Right cardiac atrium (tissue), 5 donors: ENCODE data around the gene PLEKHH1. TPM values are rescaled to one million over a fixed set of nuclear protein-coding genes. Genes with fewer than 3 reads are reported as not detected.
A peak's percentile ranks its signal among the peaks of the same experiment; 100 is the strongest.

Source experiments
- ATAC-seq, 2 donors: fragments of 200-7000 bp; cut with Tn5 transposase; one replicate each; pipeline versions ENCODE4 v1.8.0 to v1.9.1; 2020; ENCODE audit warnings: moderate library complexity in 2 of 2, mild to moderate bottlenecking in 1 of 2
- DNase-seq, 3 donors: peaks; one replicate each; pipeline ENCODE4 v3.0.0-alpha.2; 2020
- H3K27ac ChIP-seq: one replicate; pipeline ENCODE4 v1.5.1; 2013; ENCODE audit warnings: mild to moderate bottlenecking, low read length, control low read depth, moderate library complexity
- H3K27me3 ChIP-seq: one replicate; pipeline ENCODE4 v1.6.1; 2013; ENCODE audit not compliant: control insufficient read depth, insufficient read depth
- H3K4me1 ChIP-seq: one replicate; pipeline ENCODE4 v1.6.1; 2013; ENCODE audit warnings: low read length; ENCODE audit not compliant: control insufficient read depth, insufficient read depth
- H3K4me3 ChIP-seq: one replicate; pipeline ENCODE4 v1.5.1; 2013; ENCODE audit warnings: low read length, control low read depth
- H3K9me3 ChIP-seq: one replicate; pipeline ENCODE4 v1.6.1; 2013; ENCODE audit warnings: low read length; ENCODE audit not compliant: control insufficient read depth
- WGBS: extraction: QIAGEN DNeasy Blood & Tissue Kit; methylation state at CpG from one replicate; pipeline ENCODE4 v1.1.7; 2013; 5-methylcytosine and 5-hydroxymethylcytosine counted together
- intact Hi-C, 4 donors: fragments of 100-400 bp; cut with DNase I; formaldehyde crosslinking; loops; one replicate each; pipeline versions ENCODE4 v1.11.0 to v1.14.0; 2022 to 2023
- polyA plus RNA-seq: library from polyadenylated mRNA; stranded (reverse); fragments of 200-250 nt; gene quantifications from one replicate; pipeline ENCODE4 v1.2.3, GENCODE V29; 2013
- total RNA-seq, 4 donors: library from RNA; stranded (reverse); fragmentation: NEBNext Ultra II Directional; extraction: Animal tissue kit (Norgen Biotek cat#: 25700); gene quantifications; one replicate each; pipeline ENCODE4 v1.2.1, GENCODE V29; 2021
- donor health status: healthy with polysubstance abuse.
- donor health status: DM: no; HTN: yes; CAD: no.
- donor health status: DM: no; HTN: no; CAD: no.
- donor health status: DM: no; HTN: yes; CAD: no; lungs with severe emphysema.
- donor health status: DM: yes; HTN: yes; CAD: no.

The PLEKHH1 gene
- total and polyA plus RNA-seq, 5 donors: 2.5 to 6.5 (median 4.0) TPM

GRCh38 chr14:67492538-67492937 is 40.6 kb upstream of the PLEKHH1 start:
- Histone ChIP-seq H3K4me3 (no peak overlapping the region), H3K4me1 (no peaks in the 10 kb centered on the region), H3K27ac (no peak overlapping the region), H3K9me3 (no peaks in the 10 kb centered on the region), H3K27me3 (no peaks in the 10 kb centered on the region)
- DNase-seq (no peak), ATAC-seq (no peak)
- intact Hi-C loops: no loop called here
- 85% methylated on average over 3 of the region's 3 CpGs for WGBS

GRCh38 chr14:67493092-67493717 is 39.9 kb upstream of the PLEKHH1 start:
- 94% methylated on average over 8 of the region's 8 CpGs for WGBS
- no peak for ATAC-seq
- no peak overlapping the region for H3K4me3 ChIP-seq
- no peaks in the 10 kb centered on the region for H3K4me1 ChIP-seq
- intact Hi-C loops: no loop called here
- H3K27ac ChIP-seq: no peak overlapping the region
- H3K9me3 ChIP-seq: no peaks in the 10 kb centered on the region
- DNase-seq: no peak
- no peaks in the 10 kb centered on the region for H3K27me3 ChIP-seq

GRCh38 chr14:67495827-67496226 is 37.3 kb upstream of the PLEKHH1 start:
- H3K4me1 ChIP-seq: no peaks in the 10 kb centered on the region
- no peak for DNase-seq
- H3K9me3 ChIP-seq: no peaks in the 10 kb centered on the region
- H3K27me3 ChIP-seq: no peaks in the 10 kb centered on the region
- no peak for ATAC-seq
- no peak overlapping the region for H3K27ac ChIP-seq
- 90% methylated on average over 1 of the region's 1 CpG for WGBS
- H3K4me3 ChIP-seq: no peak overlapping the region
- intact Hi-C loops: no loop called here

GRCh38 chr14:67497216-67497615 is 35.9 kb upstream of the PLEKHH1 start:
- no peak overlapping the region for H3K4me3 ChIP-seq
- WGBS: 84% methylated on average over 13 of the region's 13 CpGs
- H3K27ac ChIP-seq: no peak overlapping the region
- H3K9me3 ChIP-seq: no peaks in the 10 kb centered on the region
- H3K27me3 ChIP-seq: no peaks in the 10 kb centered on the region
- no peak for ATAC-seq
- intact Hi-C loops: no loop called here
- no peak for DNase-seq
- no peaks in the 10 kb centered on the region for H3K4me1 ChIP-seq

GRCh38 chr14:67497716-67498115 is 35.4 kb upstream of the PLEKHH1 start:
- intact Hi-C loops: no loop called here
- WGBS: 93% methylated on average over 4 of the region's 4 CpGs
- ATAC-seq: no peak
- H3K27me3 ChIP-seq: no peaks in the 10 kb centered on the region
- H3K9me3 ChIP-seq: no peaks in the 10 kb centered on the region
- H3K4me3 ChIP-seq: no peak overlapping the region
- no peaks in the 10 kb centered on the region for H3K4me1 ChIP-seq
- no peak for DNase-seq
- H3K27ac ChIP-seq: no peak overlapping the region

- no peaks in the 10 kb centered on the region for H3K9me3 ChIP-seq
- DNase-seq (no peak), ATAC-seq (no peak)
- intact Hi-C loops: no loop called here
- no peak overlapping the region for H3K27ac ChIP-seq
- no peak overlapping the region for H3K4me3 ChIP-seq
- WGBS: 87% methylated on average over 3 of the region's 3 CpGs
- no peaks in the 10 kb centered on the region for H3K4me1 ChIP-seq
- no peaks in the 10 kb centered on the region for H3K27me3 ChIP-seq
Measured at GRCh38 chr14:67500981-67501380, 32.1 kb upstream of the PLEKHH1 start.

GRCh38 chr14:67501670-67502069 is 31.4 kb upstream of the PLEKHH1 start:
- no peak for DNase-seq
- Histone ChIP-seq H3K9me3 (no peaks in the 10 kb centered on the region), H3K27ac (no peak overlapping the region), H3K4me3 (no peak overlapping the region), H3K27me3 (no peaks in the 10 kb centered on the region), H3K4me1 (no peaks in the 10 kb centered on the region)
- ATAC-seq: no peak
- intact Hi-C loops: no loop called here
- 70% methylated on average over 4 of the region's 4 CpGs for WGBS

- intact Hi-C loops: no loop called here
- ATAC-seq (no peak), DNase-seq (no peak)
- Histone ChIP-seq H3K27me3 (no peaks in the 10 kb centered on the region), H3K4me1 (no peaks in the 10 kb centered on the region), H3K27ac (no peak overlapping the region), H3K9me3 (no peaks in the 10 kb centered on the region), H3K4me3 (no peak overlapping the region)
- WGBS: 46% methylated on average over 6 of the region's 6 CpGs
Measured at GRCh38 chr14:67502867-67503266, 30.2 kb upstream of the PLEKHH1 start.

GRCh38 chr14:67503331-67503730 is 29.8 kb upstream of the PLEKHH1 start:
- no peak overlapping the region for H3K4me3 ChIP-seq
- intact Hi-C loops: no loop called here
- H3K9me3 ChIP-seq: no peaks in the 10 kb centered on the region
- DNase-seq (no peak), ATAC-seq (no peak)
- H3K27me3 ChIP-seq: no peaks in the 10 kb centered on the region
- 73% methylated on average over 7 of the region's 7 CpGs for WGBS
- H3K4me1 ChIP-seq: no peaks in the 10 kb centered on the region
- no peak overlapping the region for H3K27ac ChIP-seq

- WGBS: 63% methylated on average over 1 of the region's 1 CpG
Measured at GRCh38 chr14:67505254-67505653, 27.8 kb upstream of the PLEKHH1 start.

GRCh38 chr14:67508956-67509355 is 24.1 kb upstream of the PLEKHH1 start:
- intact Hi-C loops: no loop called here
- no peaks in the 10 kb centered on the region for H3K4me1 ChIP-seq
- H3K27me3 ChIP-seq: no peaks in the 10 kb centered on the region
- no peak overlapping the region for H3K4me3 ChIP-seq
- H3K27ac ChIP-seq: no peak overlapping the region
- 43% methylated on average over 3 of the region's 3 CpGs for WGBS
- DNase-seq (no peak), ATAC-seq (peak in 1 of 2 donors; percentile 29)
- no peaks in the 10 kb centered on the region for H3K9me3 ChIP-seq

More at GRCh38 chr14:67505254-67505653, 27.8 kb upstream of the PLEKHH1 start:
- Histone ChIP-seq H3K4me1 (no peaks in the 10 kb centered on the region), H3K27me3 (no peaks in the 10 kb centered on the region), H3K4me3 (no peak overlapping the region), H3K9me3 (no peaks in the 10 kb centered on the region), H3K27ac (no peak overlapping the region)
- ATAC-seq (no peak), DNase-seq (no peak)
- intact Hi-C loops: no loop called here

GRCh38 chr14:67510121-67510520 is 23.0 kb upstream of the PLEKHH1 start:
- Histone ChIP-seq H3K4me1 (no peaks in the 10 kb centered on the region), H3K27me3 (no peaks in the 10 kb centered on the region), H3K4me3 (no peak overlapping the region), H3K9me3 (no peaks in the 10 kb centered on the region), H3K27ac (no peak overlapping the region)
- ATAC-seq (no peak), DNase-seq (no peak)
- WGBS: 39% methylated on average over 2 of the region's 2 CpGs
- intact Hi-C loops: no loop called here
